Activated CD4-positive, alpha-beta T cell treated with anti-CD3 and anti-CD28 coated beads, Interleukin-10, Interleukin-2, amounts not matched to agents 100 ng/mL and 50 ng/mL, durations not matched to agents 16 hours and 8 hours (primary cell): ENCODE data around the gene NAV2.
A peak's percentile ranks its signal among the peaks of the same experiment; 100 is the strongest.

Experiments used
- DNase-seq: peaks from one replicate; pipeline ENCODE4 v3.0.0-alpha.2; 2020

NAV2 gene

GRCh38 chr11:19712281-19713195 is at the start of gene NAV2:
Gene NAV2, plus strand, starts transcription at chr11:19712837. Its CDS starts 859 bp downstream, at chr11:19713696.
- DNase-seq, result peak; percentile 88

GRCh38 chr11:19663206-19663605 is 49.4 kb upstream of the NAV2 start:
- DNase-seq, result no peak

- no peak for DNase-seq
Observed at GRCh38 chr11:19664886-19665548, 47.6 kb upstream of the NAV2 start.

GRCh38 chr11:19666951-19667350 is 45.7 kb upstream of the NAV2 start:
- no peak for DNase-seq

GRCh38 chr11:19669511-19669910 is 43.1 kb upstream of the NAV2 start:
- no peak for DNase-seq

- DNase-seq, result no peak
Observed at GRCh38 chr11:19670030-19670791, 42.4 kb upstream of the NAV2 start.

- DNase-seq, result no peak
Observed at GRCh38 chr11:19672586-19673206, 39.9 kb upstream of the NAV2 start.

GRCh38 chr11:19673924-19674729 is 38.5 kb upstream of the NAV2 start:
- DNase-seq, result no peak

- DNase-seq, result no peak
Observed at GRCh38 chr11:19674836-19675235, 37.8 kb upstream of the NAV2 start.

- no peak for DNase-seq
Observed at GRCh38 chr11:19675397-19675796, 37.2 kb upstream of the NAV2 start.

- DNase-seq, result no peak
Observed at GRCh38 chr11:19676475-19677380, 35.9 kb upstream of the NAV2 start.

GRCh38 chr11:19677381-19678080 is 35.1 kb upstream of the NAV2 start:
- DNase-seq, result no peak

- DNase-seq, result no peak
Observed at GRCh38 chr11:19679952-19680828, 32.4 kb upstream of the NAV2 start.

- DNase-seq, result no peak
Observed at GRCh38 chr11:19680829-19681368, 31.7 kb upstream of the NAV2 start.

GRCh38 chr11:19683141-19683805 is 29.4 kb upstream of the NAV2 start:
- no peak for DNase-seq

GRCh38 chr11:19683862-19684491 is 28.7 kb upstream of the NAV2 start:
- no peak for DNase-seq

GRCh38 chr11:19686234-19686633 is 26.4 kb upstream of the NAV2 start:
- no peak for DNase-seq

- no peak for DNase-seq
Observed at GRCh38 chr11:19687392-19687791, 25.2 kb upstream of the NAV2 start.
